ENCODE results near the gene S100A2.
A peak's percentile ranks its signal among the peaks of the same experiment; 100 is the strongest.
"Not testable (repeated sequence)": the region's sequence is repeated elsewhere in the genome, so short reads cannot be mapped to it uniquely, and the experiment has no call there.

The S100A2 gene

DNA sequence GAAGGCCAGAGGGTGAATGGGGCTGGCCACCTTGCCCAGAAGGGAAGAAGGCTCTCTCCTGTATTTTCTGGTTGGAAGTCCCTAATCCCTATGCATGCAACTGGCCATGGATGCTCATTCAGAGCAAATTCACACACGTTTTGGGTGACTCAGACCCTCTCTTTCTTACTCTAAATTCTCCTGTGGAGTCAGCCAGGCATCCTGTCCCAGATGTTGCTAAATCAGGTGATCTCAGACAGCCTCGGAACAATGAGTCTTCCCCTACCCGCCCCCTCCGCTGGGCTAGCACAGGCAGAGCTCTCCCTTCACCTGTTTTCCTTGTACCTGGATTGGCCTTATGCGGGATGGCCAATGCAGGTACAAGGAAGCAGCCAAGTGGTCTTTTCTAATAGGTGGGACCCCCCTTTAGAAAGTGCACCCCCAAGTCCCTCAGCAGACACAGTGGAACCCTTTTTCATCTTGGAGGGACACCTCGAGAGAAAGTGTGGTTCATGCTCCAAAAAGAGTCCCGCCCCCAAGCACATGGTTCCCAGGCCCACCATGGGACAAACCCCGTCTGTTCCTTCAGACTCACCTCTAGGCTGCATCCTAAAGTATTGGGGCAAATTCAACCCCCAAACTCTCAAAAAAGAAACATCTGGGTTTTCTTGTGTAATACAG is 38.5 kb downstream of the S100A2 start:
- no peak for DNase-seq

DNA sequence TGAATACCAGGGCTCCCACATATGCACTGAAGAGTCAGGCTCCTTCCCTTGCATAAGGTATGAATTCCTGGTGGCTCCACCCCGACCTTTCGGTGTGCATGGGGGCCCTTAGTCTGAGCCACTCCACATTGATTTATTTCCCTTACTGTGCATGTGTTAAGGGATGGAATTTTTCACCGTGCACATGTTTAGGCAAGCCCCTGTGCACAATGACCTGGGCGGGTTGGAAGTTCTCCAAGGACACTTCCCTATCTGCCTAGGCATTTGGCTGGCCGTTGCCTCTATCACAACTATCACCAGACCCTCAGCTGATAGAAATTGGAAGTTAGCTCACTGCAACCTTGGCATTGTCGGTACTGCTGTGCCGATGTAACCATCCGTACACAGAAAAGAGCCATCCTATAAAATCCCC is 39.5 kb downstream of the S100A2 start:
- DNase-seq = no peak

DNA sequence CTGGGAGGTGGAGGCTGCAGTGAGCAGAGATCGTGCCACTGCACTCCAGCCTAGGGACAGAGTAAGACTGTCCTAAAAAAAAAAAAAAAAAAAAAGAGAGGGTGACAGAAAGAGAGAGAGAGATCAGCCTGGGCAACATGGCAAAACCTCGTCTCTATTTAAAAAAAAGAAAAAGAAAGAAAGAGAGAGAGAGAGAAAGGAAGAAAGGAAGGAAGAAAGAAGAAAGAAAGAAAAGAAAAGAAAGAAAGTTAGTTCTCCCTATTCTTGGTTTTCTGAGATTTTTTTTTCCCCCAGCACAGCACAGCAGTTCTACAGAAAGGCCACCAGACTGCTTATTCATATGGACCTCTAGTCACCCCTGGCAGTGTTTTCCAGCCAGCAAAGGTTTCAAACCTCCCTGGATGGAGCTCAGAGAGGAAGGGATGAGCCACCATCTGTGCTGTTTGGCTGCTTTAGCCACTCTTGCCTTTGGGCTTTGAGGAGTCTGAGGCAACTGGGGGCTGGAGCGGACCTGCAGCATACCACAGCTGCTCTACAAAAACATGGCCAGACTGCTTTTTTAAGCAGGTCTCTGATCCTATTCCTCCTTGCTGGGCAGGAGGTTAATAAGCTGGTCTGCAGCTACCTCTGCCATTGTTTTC is 40.4 kb downstream of the S100A2 start:
- no peak for DNase-seq

DNA sequence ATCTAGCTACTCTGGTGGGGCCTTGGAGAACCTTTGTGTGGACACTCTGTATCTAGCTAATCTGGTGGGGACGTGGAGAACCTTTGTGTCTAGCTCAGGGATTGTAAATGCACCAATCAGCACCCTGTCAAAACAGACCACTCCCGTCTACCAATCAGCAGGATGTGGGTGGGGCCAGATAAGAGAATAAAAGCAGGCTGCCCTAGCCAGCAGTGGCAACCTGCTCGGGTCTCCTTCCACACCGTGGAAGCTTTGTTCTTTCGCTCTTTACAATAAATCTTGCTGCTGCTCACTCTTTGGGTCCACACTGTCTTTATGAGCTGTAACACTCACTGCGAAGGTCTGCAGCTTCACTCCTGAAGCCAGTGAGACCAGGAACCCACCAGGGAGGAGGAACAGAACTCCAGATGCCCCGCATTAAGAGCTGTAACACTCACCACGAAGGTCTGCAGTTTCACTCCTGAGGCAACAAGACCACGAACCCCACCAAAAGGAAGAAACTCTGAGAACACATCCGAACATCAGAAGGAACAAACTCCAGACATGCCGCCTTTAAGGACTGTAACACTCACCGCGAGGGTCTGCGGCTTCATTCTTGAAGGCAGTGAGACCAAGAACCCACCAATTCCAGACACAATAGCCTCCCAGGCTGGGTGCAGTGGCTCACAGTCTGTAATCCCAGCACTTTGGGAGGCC is 43.1 kb downstream of the S100A2 start:
- DNase-seq = peak; percentile 60

DNA sequence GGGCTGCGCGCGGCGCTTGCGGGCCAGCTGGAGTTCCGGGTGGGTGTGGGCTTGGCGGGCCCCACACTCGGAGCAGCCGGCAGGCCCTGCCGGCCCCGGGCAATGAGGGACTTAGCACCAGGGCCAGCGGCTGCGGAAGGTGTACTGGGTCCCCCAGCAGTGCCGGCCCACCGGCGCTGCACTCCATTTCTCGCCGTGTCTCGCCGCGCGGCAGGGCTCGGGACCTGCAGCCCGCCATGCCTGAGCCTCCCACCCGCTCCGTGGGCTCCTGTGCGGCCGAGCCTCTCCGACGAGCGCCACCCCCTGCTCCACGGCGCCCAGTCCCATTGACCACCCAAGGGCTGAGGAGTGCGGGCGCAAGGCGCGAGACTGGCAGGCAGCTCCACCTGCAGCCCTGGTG is 43.8 kb downstream of the S100A2 start:
- DNase-seq = not testable (repeated sequence)

DNA sequence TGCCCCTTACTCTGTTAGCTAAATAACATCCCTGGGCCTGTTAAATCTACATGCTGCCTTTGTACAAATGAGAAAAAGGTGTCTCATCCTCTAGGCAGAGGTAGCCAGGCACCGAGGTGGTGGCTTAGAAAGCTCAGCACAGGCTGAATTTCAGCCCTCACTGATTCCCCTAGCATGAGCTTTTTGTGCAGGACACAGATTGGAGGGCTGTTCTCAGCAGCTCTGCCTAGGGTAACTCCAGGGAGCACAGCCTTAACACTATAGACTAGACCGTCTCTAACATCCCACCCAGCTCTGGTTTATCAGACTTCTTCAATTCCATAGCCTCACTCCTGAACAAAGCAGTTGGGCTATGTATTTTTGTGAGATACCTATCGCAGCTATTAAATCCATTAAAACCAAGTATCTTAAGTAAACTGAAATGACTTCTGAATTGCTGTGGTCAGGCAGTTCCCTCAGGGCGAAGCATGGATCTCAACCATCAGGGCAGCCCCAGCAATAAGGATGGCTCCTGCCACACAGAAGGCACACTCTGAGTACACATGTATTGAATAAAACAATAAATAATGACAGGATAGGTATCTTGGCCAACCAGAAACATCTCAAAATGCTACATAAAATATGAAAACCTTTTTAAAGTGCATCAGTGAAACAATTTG is 44.7 kb downstream of the S100A2 start:
- no peak for DNase-seq

DNA sequence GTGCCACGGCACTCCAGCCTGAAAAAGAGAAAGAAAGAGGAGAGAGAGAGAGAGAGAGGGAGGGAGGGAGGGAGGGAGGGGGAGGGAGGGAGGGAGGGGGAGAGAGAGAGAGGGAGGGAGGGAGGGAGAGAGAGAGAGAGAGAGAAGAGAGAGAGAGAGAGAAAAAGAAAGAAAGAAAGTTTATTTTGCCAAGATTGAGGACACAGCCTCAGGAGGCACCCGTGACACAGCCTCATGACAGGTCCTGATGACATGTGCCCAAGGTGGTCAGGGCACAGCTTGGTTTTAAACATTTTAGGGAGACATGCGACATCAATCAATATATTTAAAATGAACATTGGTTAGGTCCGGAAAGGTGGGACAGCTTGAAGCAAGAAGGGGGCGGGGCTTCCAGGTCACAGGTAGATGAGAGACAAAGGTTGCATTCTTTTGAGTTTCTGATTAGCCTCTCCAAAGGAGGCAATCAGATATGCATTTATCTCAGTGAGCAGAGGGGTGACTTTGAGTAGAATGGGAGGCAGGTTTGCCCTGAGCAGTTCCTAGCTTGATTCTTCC is 45.4 kb downstream of the S100A2 start:
- DNase-seq = not testable (repeated sequence)

DNA sequence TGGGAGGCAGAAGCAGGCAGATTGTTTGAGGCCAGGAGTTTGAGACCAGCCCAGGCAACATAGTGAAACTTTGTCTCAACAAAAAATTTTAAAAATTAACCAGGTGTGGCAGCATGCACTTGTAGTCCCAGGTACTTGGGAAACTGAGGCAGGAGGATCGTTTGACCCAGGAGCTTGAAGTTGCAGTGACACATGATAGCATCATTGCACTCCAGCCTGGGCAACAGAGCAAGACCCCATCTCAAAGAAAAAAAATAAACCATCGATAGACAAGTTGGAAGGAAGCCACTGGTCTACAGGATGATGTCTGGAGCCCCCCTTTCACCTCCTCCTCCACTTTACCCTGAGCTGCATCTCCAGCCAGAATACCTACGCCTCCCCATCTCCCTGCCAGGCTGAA is 46.4 kb downstream of the S100A2 start:
- no peak for DNase-seq

DNA sequence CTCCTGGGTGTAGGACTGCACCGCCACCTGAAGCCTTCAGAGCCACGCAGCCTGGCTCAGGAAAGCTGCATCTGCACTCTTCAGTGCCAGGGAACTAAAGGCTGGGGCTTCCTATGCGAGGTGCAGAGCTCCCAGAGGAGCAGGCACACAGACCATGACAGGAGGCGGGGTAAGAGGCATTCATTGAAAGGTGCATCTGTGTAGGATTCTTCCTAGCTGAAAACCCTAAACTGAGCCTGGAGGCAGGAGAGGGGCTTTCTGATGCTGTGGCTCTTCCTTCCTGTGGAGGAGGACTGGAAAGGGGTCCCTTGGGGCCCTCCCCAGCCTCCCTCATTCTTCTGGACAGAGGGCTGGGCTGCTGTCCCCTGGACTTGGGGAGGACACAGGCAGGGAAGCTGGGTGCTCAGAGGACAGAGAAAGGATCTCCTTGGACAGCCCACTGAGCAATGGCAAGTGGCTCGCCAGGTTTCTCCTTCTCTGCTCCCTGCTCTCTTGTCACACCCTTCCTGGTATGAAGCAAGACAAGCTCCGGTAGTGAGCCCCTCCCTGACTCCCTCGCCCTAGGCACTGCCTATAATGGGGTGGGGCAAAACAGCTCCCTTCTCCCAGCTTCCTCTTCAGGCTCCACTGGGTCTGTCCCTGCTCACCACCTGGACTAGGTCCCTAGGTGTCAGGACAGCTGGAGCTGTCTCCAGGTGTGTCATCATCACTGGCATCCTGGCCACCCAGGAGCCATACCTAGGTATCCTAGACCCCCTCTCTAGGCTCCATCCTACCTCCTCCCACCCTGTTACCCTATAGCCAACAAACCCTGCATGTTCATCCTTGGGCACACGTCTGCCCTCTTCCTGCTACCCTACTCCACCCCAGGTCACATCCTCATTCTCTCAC is 49.9 kb downstream of the S100A2 start:
- peak; percentile 70 for DNase-seq

DNA sequence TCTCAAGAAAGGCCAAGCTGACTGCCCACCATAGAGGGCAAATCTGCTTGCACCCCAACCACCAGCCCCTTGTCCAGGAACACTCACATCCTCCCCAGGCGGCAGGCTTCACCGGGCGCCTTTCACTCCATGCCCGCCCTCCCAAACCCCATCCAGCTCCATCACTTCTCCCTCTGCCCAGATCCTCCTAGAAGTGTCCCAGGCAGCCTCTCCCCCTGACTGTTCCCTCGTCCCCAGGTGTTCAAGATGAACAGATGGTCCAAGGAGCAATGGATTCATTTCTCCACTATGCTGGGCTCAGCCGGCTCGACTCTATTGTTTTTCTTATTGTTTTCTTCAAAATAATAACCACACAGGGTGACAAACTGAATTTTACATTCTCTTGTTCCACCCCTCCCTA is 52.0 kb downstream of the S100A2 start:
- DNase-seq = no peak

DNA sequence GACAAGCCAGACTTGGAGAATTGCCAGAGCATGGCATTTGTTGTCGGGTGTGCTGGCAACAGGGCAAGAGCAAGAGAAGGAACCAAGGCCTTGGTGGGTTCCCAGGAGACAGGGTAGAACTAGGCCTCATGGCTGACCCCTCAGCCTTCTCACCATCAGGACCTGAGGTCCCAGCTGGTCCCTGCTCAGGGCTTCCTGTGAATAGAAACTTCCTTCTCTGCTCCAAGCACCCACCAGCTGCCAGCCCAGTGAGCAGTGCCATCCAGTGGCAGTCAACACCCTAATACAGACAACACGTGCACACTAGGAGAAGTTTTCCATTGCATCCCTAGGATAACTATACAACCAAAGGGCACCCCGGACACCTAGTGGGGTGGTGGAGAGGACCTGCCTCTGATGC is 52.6 kb downstream of the S100A2 start:
- peak; percentile 20 for DNase-seq
